GM12873 (cell line): Measurements from ENCODE around the gene TRIM61.
A peak's percentile ranks its signal among the peaks of the same experiment; 100 is the strongest.

Experiments used
- TF ChIP-seq, protein P1 (sequence below): IDR thresholded peaks from 2 replicates; pipeline ENCODE4 v1.5.1; 2012; ENCODE audit warnings: low read depth, mild to moderate bottlenecking, moderate library complexity, low read length, control low read depth; ENCODE audit not compliant: insufficient read depth; ENCODE audit errors: missing control alignments

Gene TRIM61

DNA sequence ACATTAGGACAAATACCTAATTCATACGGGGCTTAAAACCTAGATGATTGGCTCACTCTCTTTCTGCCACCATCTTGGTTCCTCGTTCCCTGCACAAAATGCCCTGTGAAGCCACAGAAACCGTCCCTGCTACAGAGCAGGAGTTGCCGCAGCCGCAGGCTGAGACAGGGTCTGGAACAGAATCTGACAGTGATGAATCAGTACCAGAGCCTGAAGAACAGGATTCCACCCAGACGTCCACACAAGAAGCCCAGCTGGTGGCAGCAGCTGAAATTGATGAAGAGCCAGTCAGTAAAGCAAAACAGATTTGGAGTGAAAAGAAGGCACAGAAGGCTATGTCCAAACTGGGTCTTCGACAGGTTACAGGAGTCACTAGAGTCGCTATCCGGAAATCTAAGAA, 34.3 kb downstream of the TRIM61 start:
- TF ChIP-seq, protein P1, sequence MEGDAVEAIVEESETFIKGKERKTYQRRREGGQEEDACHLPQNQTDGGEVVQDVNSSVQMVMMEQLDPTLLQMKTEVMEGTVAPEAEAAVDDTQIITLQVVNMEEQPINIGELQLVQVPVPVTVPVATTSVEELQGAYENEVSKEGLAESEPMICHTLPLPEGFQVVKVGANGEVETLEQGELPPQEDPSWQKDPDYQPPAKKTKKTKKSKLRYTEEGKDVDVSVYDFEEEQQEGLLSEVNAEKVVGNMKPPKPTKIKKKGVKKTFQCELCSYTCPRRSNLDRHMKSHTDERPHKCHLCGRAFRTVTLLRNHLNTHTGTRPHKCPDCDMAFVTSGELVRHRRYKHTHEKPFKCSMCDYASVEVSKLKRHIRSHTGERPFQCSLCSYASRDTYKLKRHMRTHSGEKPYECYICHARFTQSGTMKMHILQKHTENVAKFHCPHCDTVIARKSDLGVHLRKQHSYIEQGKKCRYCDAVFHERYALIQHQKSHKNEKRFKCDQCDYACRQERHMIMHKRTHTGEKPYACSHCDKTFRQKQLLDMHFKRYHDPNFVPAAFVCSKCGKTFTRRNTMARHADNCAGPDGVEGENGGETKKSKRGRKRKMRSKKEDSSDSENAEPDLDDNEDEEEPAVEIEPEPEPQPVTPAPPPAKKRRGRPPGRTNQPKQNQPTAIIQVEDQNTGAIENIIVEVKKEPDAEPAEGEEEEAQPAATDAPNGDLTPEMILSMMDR: no peak

DNA sequence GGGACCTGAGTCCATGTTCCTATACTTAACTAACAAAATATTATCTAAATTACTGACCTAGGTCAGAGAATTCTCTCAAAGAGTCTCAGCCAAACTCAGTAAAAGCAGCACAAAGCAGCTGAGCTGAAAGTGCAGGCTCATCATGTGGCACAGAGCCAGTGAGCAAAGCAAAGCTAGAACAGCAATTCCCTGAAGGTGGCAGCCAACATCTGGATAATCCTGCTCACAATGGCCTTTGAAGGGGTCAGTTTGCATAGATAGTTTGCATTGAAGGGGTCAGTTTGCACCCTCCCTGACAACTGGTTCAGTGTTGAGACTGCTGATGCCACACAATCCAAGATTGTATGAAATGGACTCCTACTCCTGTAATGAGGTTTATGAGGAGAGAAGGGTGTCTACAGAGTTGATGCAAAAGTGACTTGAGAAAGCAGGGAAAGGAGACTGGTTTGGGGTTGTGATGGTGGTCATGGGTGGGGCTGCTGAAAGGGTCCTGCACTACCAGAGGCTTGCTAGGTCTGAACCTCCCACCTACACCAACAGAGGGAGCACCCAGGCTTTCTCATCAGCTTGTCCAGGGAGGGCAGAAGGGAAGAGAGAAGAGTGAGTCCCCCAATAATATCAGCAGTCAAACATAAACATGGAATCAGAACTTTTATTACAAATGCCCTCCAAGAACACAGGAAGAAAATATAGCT, 39.7 kb downstream of the TRIM61 start:
- TF ChIP-seq, protein P1: peak; percentile 65

DNA sequence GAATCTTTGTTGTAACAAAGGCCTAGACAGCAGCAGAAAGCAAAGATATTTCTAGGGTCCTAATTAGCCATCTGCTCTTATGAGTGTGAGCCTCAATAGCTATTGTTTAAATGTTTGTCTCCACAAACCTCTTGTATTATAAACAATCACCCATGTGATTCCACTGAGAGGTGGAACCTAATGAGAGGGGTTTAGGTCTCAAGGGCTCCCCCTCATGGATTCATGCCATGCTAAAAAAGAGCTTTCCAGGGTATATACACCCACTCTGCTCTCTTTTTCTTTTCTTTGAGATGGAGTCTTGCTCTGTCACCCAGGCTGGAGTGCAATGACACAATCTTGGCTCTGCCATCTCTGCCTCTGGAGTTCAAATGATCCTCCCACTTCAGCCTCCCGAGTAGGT, 42.1 kb downstream of the TRIM61 start:
- TF ChIP-seq, protein P1: peak; percentile 60

GRCh38 chr4:164933244-164933643, 44.2 kb downstream of the TRIM61 start:
- TF ChIP-seq, protein P1: no peak

- TF ChIP-seq, protein P1: no peak
These were observed 45.7 kb downstream of the TRIM61 start for GRCh38 chr4:164931551-164932324.

DNA sequence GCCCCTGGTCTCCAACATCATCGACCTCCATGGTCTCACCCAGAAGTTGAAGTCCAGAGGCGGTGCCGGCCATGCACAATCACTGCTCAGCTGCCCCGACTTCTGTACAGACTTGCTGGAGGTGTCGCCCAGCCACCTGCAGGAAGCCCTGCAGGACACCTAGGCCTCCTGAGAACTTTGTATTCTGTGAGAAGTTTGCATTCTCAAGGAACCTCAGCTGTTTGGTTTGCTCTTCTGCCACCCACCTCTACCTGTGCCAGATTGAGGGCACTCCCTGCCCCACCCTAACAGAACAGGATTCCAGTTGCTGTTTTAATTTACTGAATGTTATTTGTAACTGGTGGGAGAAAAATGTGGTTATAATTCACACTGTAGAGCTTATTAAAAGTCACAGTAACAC, 46.8 kb downstream of the TRIM61 start:
- TF ChIP-seq, protein P1: no peak

- TF ChIP-seq, protein P1: no peak
These were observed 51.2 kb downstream of the TRIM61 start for GRCh38 chr4:164926301-164926700.
